SIG-M5 treated with dmso at 0.1 percent for 504 hours (cell line): ENCODE data around the gene MPST.
"Not testable (repeated sequence)": the region's sequence is repeated elsewhere in the genome, so short reads cannot be mapped to it uniquely, and the experiment has no call there.

ENCODE experiments used
- DNase-seq: peaks from one replicate; lab custom pipeline; 2025; ENCODE audit not compliant: unreplicated experiment; lab: John Stamatoyannopoulos, UW

MPST gene

GRCh38 chr22:37019309-37020191, at the start of gene MPST, which contains the start of gene TST:
TSS of gene MPST (plus strand) at chr22:37019742. CDS start at chr22:37019837, 95 bp downstream.
TSS of gene TST (minus strand) at chr22:37019447. CDS start at chr22:37018732, 715 bp downstream.
- peak; percentile 56 for DNase-seq

GRCh38 chr22:36971341-36972125, 48.0 kb upstream of the MPST start:
- no peak for DNase-seq

- DNase-seq, result no peak
These were observed 42.9 kb upstream of the MPST start for GRCh38 chr22:36976606-36977005.

- no peak for DNase-seq
These were observed 42.1 kb upstream of the MPST start for GRCh38 chr22:36977401-36977861.

GRCh38 chr22:36977947-36978660, 41.4 kb upstream of the MPST start:
- DNase-seq, result peak; percentile 86

GRCh38 chr22:36979016-36979910, 40.3 kb upstream of the MPST start:
- DNase-seq, result no peak

- DNase-seq, result no peak
These were observed 38.2 kb upstream of the MPST start for GRCh38 chr22:36981247-36981775.

- no peak for DNase-seq
These were observed 37.4 kb upstream of the MPST start for GRCh38 chr22:36982136-36982535.

- no peak for DNase-seq
These were observed 34.2 kb upstream of the MPST start for GRCh38 chr22:36985211-36985889.

GRCh38 chr22:36986242-36986821, 33.2 kb upstream of the MPST start:
- DNase-seq, result no peak

GRCh38 chr22:36988075-36988832, 31.3 kb upstream of the MPST start:
- DNase-seq, result no peak

- DNase-seq, result not testable (repeated sequence)
These were observed 30.5 kb upstream of the MPST start for GRCh38 chr22:36989012-36989411.

- DNase-seq, result no peak
These were observed 29.1 kb upstream of the MPST start for GRCh38 chr22:36990457-36990856.

GRCh38 chr22:36991206-36991605, 28.3 kb upstream of the MPST start:
- DNase-seq, result no peak

- DNase-seq, result no peak
These were observed 21.8 kb upstream of the MPST start for GRCh38 chr22:36997746-36998145.

GRCh38 chr22:36998620-36999351, 20.8 kb upstream of the MPST start:
- no peak for DNase-seq

- no peak for DNase-seq
These were observed 20.1 kb upstream of the MPST start for GRCh38 chr22:36999463-36999862.
